OCI-LY3 (cell line): ENCODE measurements around the gene SULT1C4.

Experiments used
- CTCF ChIP-seq: fragments of 200-600, 300-600 bp; sonication (generic); IDR thresholded peaks from 2 replicates; pipeline ENCODE4 v1.5.1; 2014; ENCODE audit warnings: antibody characterized with exemption, low read length, low read depth
- EZH2phosphoT487 ChIP-seq: fragments of 200-600 bp; shearing (Covaris generic); IDR thresholded peaks from 2 replicates; pipeline ENCODE4 v1.6.1; 2018; ENCODE audit warnings: antibody characterized with exemption, mixed run types, low read depth

GRCh38 chr2:108346827-108347226, 30.9 kb upstream of the SULT1C4 start:
- no peak for TF ChIP-seq CTCF
- no peak for TF ChIP-seq EZH2phosphoT487
